ENCODE measurements around the gene WDFY3.

GRCh38 chr4:84677093-84677492 is 289.4 kb downstream of the WDFY3 start:
- TF ChIP-seq CTCF (IDR thresholded peaks at IDR 0.05), result no peak
- no peak for TF ChIP-seq POLR2A (IDR thresholded peaks at IDR 0.05)
